Peyer's patch (tissue), 4 donors: ENCODE measurements around the gene KRTAP10-6. TPM values are rescaled to one million over a fixed set of nuclear protein-coding genes. Genes with fewer than 3 reads are reported as not detected.
"Not testable (repeated sequence)": the region's sequence is repeated elsewhere in the genome, so short reads cannot be mapped to it uniquely, and the experiment has no call there.

Experiments
- DNase-seq, 3 donors: peaks; one replicate each; pipeline ENCODE4 v3.0.0-alpha.2; 2017 to 2019
- H3K27ac ChIP-seq, 4 donors: fragments of 200-600 bp; sonication (generic); one replicate each; pipeline ENCODE4 v1.5.1; 2016 to 2019
- H3K27me3 ChIP-seq, 2 donors: fragments of 200-600 bp; sonication (generic); one replicate each; pipeline ENCODE4 v1.5.1; 2019
- H3K36me3 ChIP-seq, 3 donors: fragments of 200-600 bp; sonication (generic); one replicate each; pipeline ENCODE4 v1.5.1; 2016 to 2019
- H3K4me1 ChIP-seq, 4 donors: fragments of 200-600 bp; sonication (generic); one replicate each; pipeline ENCODE4 v1.5.1; 2016 to 2019
- H3K4me3 ChIP-seq, 4 donors: fragments of 200-600 bp; sonication (generic); 1 replicate in 3 of 4; 2 replicates in 1 of 4; pipeline ENCODE4 v1.5.1; 2016 to 2019; ENCODE audit warnings: mild to moderate bottlenecking in 1 of 4
- H3K9me3 ChIP-seq, 4 donors: fragments of 200-600 bp; sonication (generic); one replicate each; pipeline ENCODE4 v1.5.1; 2016 to 2019; ENCODE audit warnings: mild to moderate bottlenecking in 1 of 4
- CTCF ChIP-seq, 6 experiments: fragments of 450-650 bp in 4 of 6; fragments of 200-600 bp in 2 of 6; sonication (generic) in 1 of 6; IDR thresholded peaks; one replicate each; pipeline ENCODE4 v1.5.1; 2017 to 2019; ENCODE audit warnings: antibody characterized with exemption in 6 of 6, mild to moderate bottlenecking in 3 of 6, moderate library complexity in 1 of 6
- POLR2A ChIP-seq, 2 donors: fragments of 450-650 bp; IDR thresholded peaks; one replicate each; pipeline ENCODE4 v1.5.1; 2017; ENCODE audit warnings: antibody characterized with exemption in 2 of 2, mild to moderate bottlenecking in 2 of 2, moderate library complexity in 2 of 2
- total RNA-seq, 4 donors: library from RNA; depleted of rRNA; stranded (reverse); fragments of >200 nt; gene quantifications; one replicate each; pipeline ENCODE4 v1.1.0, GENCODE V29; 2016

Gene KRTAP10-6
- total RNA-seq, 4 donors from 2014 or later, result not detected

GRCh38 chr21:44558695-44559094 is 33.6 kb downstream of the KRTAP10-6 start, which contains the start of gene KRTAP10-3:
Gene KRTAP10-3, minus strand, starts transcription at chr21:44558795. Its CDS starts 80 bp downstream, at chr21:44558715.
- H3K27me3 ChIP-seq, result no peaks in the 10 kb centered on the region
- DNase-seq, result no peak
- no peaks in the 10 kb centered on the region for H3K36me3 ChIP-seq
- H3K4me1 ChIP-seq, result no peaks in the 10 kb centered on the region
- no peak within 1 kb of the TSS for H3K4me3 ChIP-seq
- TF ChIP-seq POLR2A (IDR thresholded peaks at IDR 0.05), result no peak
- TF ChIP-seq CTCF (IDR thresholded peaks at IDR 0.05), result no peak
- no peak within 1 kb of the TSS for H3K27ac ChIP-seq
- no peaks in the 10 kb centered on the region for H3K9me3 ChIP-seq

- not testable (repeated sequence) for H3K9me3 ChIP-seq, DNase-seq, H3K27ac ChIP-seq, H3K4me3 ChIP-seq, H3K4me1 ChIP-seq, H3K27me3 ChIP-seq, H3K36me3 ChIP-seq
These were observed 34.0 kb downstream of the KRTAP10-6 start for GRCh38 chr21:44558329-44558675.

- H3K9me3 ChIP-seq, result no peaks in the 10 kb centered on the region
- TF ChIP-seq CTCF (IDR thresholded peaks at IDR 0.05), result no peak
- no peak for TF ChIP-seq POLR2A (IDR thresholded peaks at IDR 0.05)
- no peaks in the 10 kb centered on the region for H3K4me1 ChIP-seq
- no peaks in the 10 kb centered on the region for H3K36me3 ChIP-seq
- peak in 1 of 3 donors; percentile 9 for DNase-seq
- no peak overlapping the region for H3K27ac ChIP-seq
- no peaks in the 10 kb centered on the region for H3K27me3 ChIP-seq
- no peak overlapping the region for H3K4me3 ChIP-seq
These were observed 34.6 kb downstream of the KRTAP10-6 start for GRCh38 chr21:44557491-44558328.

- Histone ChIP-seq H3K4me3 (no peak overlapping the region), H3K4me1 (no peaks in the 10 kb centered on the region), H3K27ac (no peak overlapping the region), H3K9me3 (no peaks in the 10 kb centered on the region), H3K27me3 (no peaks in the 10 kb centered on the region), H3K36me3 (no peaks in the 10 kb centered on the region)
- TF ChIP-seq POLR2A (IDR thresholded peaks at IDR 0.05) (no peak), CTCF (IDR thresholded peaks at IDR 0.05) (no peak)
- DNase-seq, result peak in 1 of 3 donors; percentile 6
These were observed 35.4 kb downstream of the KRTAP10-6 start for GRCh38 chr21:44556879-44557278.

- H3K27me3 ChIP-seq, result no peaks in the 10 kb centered on the region
- H3K4me3 ChIP-seq, result no peak overlapping the region
- DNase-seq, result peak in 1 of 3 donors; percentile 12
These were observed 37.0 kb downstream of the KRTAP10-6 start for GRCh38 chr21:44555200-44555875.

More at GRCh38 chr21:44555200-44555875, 37.0 kb downstream of the KRTAP10-6 start:
- H3K36me3 ChIP-seq, result no peaks in the 10 kb centered on the region
- no peak overlapping the region for H3K27ac ChIP-seq
- TF ChIP-seq CTCF (IDR thresholded peaks at IDR 0.05) (no peak), POLR2A (IDR thresholded peaks at IDR 0.05) (no peak)
- no peaks in the 10 kb centered on the region for H3K9me3 ChIP-seq
- no peaks in the 10 kb centered on the region for H3K4me1 ChIP-seq
